ENCODE measurements around the gene CD82. TPM values are rescaled to one million over a fixed set of nuclear protein-coding genes. Genes with fewer than 3 reads are reported as not detected.

Gene CD82
- total RNA-seq, 1 donor from 2014 or later: 35.5 TPM

GRCh38 chr11:44611687-44612434 lies 46.4 kb downstream of the CD82 start:
- peaks cover 3 to 11% (median 5%) of the 10 kb centered on the region in 3 donors for H3K36me3 ChIP-seq (ENCODE audit: control insufficient read depth in 3 of 3, insufficient read depth in 3 of 3, low read length in 3 of 3)
- H3K27ac ChIP-seq (ENCODE audit: low read depth, low read length): no peak overlapping the region
- H3K4me3 ChIP-seq (ENCODE audit: low read length in 3 of 3): no peak overlapping the region
- no peak overlapping the region for H3K9ac ChIP-seq (ENCODE audit: low read depth in 1 of 3, low read length in 3 of 3)
- no peaks in the 10 kb centered on the region for H3K9me3 ChIP-seq (ENCODE audit: control insufficient read depth in 3 of 3, low read length in 3 of 3)
- H3K27me3 ChIP-seq (ENCODE audit: control insufficient read depth in 3 of 3, insufficient read depth in 3 of 3, low read length in 3 of 3): no peaks in the 10 kb centered on the region
- peaks cover 7 to 26% (median 21%) of the 10 kb centered on the region in 3 donors for H3K4me1 ChIP-seq (ENCODE audit: control insufficient read depth in 3 of 3, insufficient read depth in 3 of 3, low read length in 3 of 3)

- peaks cover 7 to 26% (median 21%) of the 10 kb centered on the region in 3 donors for H3K4me1 ChIP-seq (ENCODE audit: control insufficient read depth in 3 of 3, insufficient read depth in 3 of 3, low read length in 3 of 3)
- H3K9me3 ChIP-seq (ENCODE audit: control insufficient read depth in 3 of 3, low read length in 3 of 3): no peaks in the 10 kb centered on the region
- no peak overlapping the region for H3K4me3 ChIP-seq (ENCODE audit: low read length in 3 of 3)
- H3K36me3 ChIP-seq (ENCODE audit: control insufficient read depth in 3 of 3, insufficient read depth in 3 of 3, low read length in 3 of 3): peaks cover 4 to 9% (median 5%) of the 10 kb centered on the region in 3 donors
- H3K27me3 ChIP-seq (ENCODE audit: control insufficient read depth in 3 of 3, insufficient read depth in 3 of 3, low read length in 3 of 3): no peaks in the 10 kb centered on the region
- no peak overlapping the region for H3K27ac ChIP-seq (ENCODE audit: low read depth, low read length)
- no peak overlapping the region for H3K9ac ChIP-seq (ENCODE audit: low read depth in 1 of 3, low read length in 3 of 3)
Measured at GRCh38 chr11:44613153-44613552, 47.7 kb downstream of the CD82 start.

- Histone ChIP-seq H3K27ac (ENCODE audit: low read depth, low read length) (no peak overlapping the region), H3K4me1 (ENCODE audit: control insufficient read depth in 3 of 3, insufficient read depth in 3 of 3, low read length in 3 of 3) (peaks cover 7 to 22% (median 19%) of the 10 kb centered on the region in 3 donors), H3K9me3 (ENCODE audit: control insufficient read depth in 3 of 3, low read length in 3 of 3) (no peaks in the 10 kb centered on the region)
Measured at GRCh38 chr11:44614281-44614775, 48.9 kb downstream of the CD82 start.

GRCh38 chr11:44615041-44615755 lies 49.7 kb downstream of the CD82 start:
- no peak overlapping the region for H3K27ac ChIP-seq (ENCODE audit: low read depth, low read length)
- H3K4me1 ChIP-seq (ENCODE audit: control insufficient read depth in 3 of 3, insufficient read depth in 3 of 3, low read length in 3 of 3): peaks cover 3 to 20% (median 12%) of the 10 kb centered on the region in 3 donors
- H3K36me3 ChIP-seq (ENCODE audit: control insufficient read depth in 3 of 3, insufficient read depth in 3 of 3, low read length in 3 of 3): peaks cover 6 to 15% (median 8%) of the 10 kb centered on the region in 3 donors
- H3K9me3 ChIP-seq (ENCODE audit: control insufficient read depth in 3 of 3, low read length in 3 of 3): no peaks in the 10 kb centered on the region
- no peak overlapping the region for H3K4me3 ChIP-seq (ENCODE audit: low read length in 3 of 3)
- H3K9ac ChIP-seq (ENCODE audit: low read depth in 1 of 3, low read length in 3 of 3): no peak overlapping the region
- no peaks in the 10 kb centered on the region for H3K27me3 ChIP-seq (ENCODE audit: control insufficient read depth in 3 of 3, insufficient read depth in 3 of 3, low read length in 3 of 3)

More at GRCh38 chr11:44614281-44614775, 48.9 kb downstream of the CD82 start:
- Histone ChIP-seq H3K4me3 (ENCODE audit: low read length in 3 of 3) (no peak overlapping the region), H3K9ac (ENCODE audit: low read depth in 1 of 3, low read length in 3 of 3) (peak overlapping the region in 1 of 3 donors; percentile 16), H3K27me3 (ENCODE audit: control insufficient read depth in 3 of 3, insufficient read depth in 3 of 3, low read length in 3 of 3) (no peaks in the 10 kb centered on the region), H3K36me3 (ENCODE audit: control insufficient read depth in 3 of 3, insufficient read depth in 3 of 3, low read length in 3 of 3) (peaks cover 6 to 15% (median 8%) of the 10 kb centered on the region in 3 donors)

GRCh38 chr11:44615913-44616791 lies 50.7 kb downstream of the CD82 start:
- no peak overlapping the region for H3K9ac ChIP-seq (ENCODE audit: low read depth in 1 of 3, low read length in 3 of 3)

GRCh38 chr11:44617671-44618461 lies 52.4 kb downstream of the CD82 start:
- Histone ChIP-seq H3K27ac (ENCODE audit: low read depth, low read length) (no peak overlapping the region), H3K9me3 (ENCODE audit: control insufficient read depth in 3 of 3, low read length in 3 of 3) (no peaks in the 10 kb centered on the region), H3K27me3 (ENCODE audit: control insufficient read depth in 3 of 3, insufficient read depth in 3 of 3, low read length in 3 of 3) (no peaks in the 10 kb centered on the region), H3K4me3 (ENCODE audit: low read length in 3 of 3) (no peak overlapping the region), H3K36me3 (ENCODE audit: control insufficient read depth in 3 of 3, insufficient read depth in 3 of 3, low read length in 3 of 3) (peaks cover 6 to 15% (median 8%) of the 10 kb centered on the region in 3 donors), H3K4me1 (ENCODE audit: control insufficient read depth in 3 of 3, insufficient read depth in 3 of 3, low read length in 3 of 3) (peaks cover 8 to 26% (median 9%) of the 10 kb centered on the region in 3 donors), H3K9ac (ENCODE audit: low read depth in 1 of 3, low read length in 3 of 3) (no peak overlapping the region)

More at GRCh38 chr11:44615913-44616791, 50.7 kb downstream of the CD82 start:
- Histone ChIP-seq H3K36me3 (ENCODE audit: control insufficient read depth in 3 of 3, insufficient read depth in 3 of 3, low read length in 3 of 3) (peaks cover 6 to 15% (median 8%) of the 10 kb centered on the region in 3 donors), H3K9me3 (ENCODE audit: control insufficient read depth in 3 of 3, low read length in 3 of 3) (no peaks in the 10 kb centered on the region), H3K4me3 (ENCODE audit: low read length in 3 of 3) (no peak overlapping the region), H3K4me1 (ENCODE audit: control insufficient read depth in 3 of 3, insufficient read depth in 3 of 3, low read length in 3 of 3) (peaks cover 3 to 22% (median 10%) of the 10 kb centered on the region in 3 donors), H3K27me3 (ENCODE audit: control insufficient read depth in 3 of 3, insufficient read depth in 3 of 3, low read length in 3 of 3) (no peaks in the 10 kb centered on the region), H3K27ac (ENCODE audit: low read depth, low read length) (no peak overlapping the region)

GRCh38 chr11:44618561-44619425 lies 53.3 kb downstream of the CD82 start:
- Histone ChIP-seq H3K9me3 (ENCODE audit: control insufficient read depth in 3 of 3, low read length in 3 of 3) (no peaks in the 10 kb centered on the region), H3K27ac (ENCODE audit: low read depth, low read length) (no peak overlapping the region), H3K4me3 (ENCODE audit: low read length in 3 of 3) (no peak overlapping the region), H3K36me3 (ENCODE audit: control insufficient read depth in 3 of 3, insufficient read depth in 3 of 3, low read length in 3 of 3) (peaks cover 6 to 15% (median 6%) of the 10 kb centered on the region in 3 donors), H3K27me3 (ENCODE audit: control insufficient read depth in 3 of 3, insufficient read depth in 3 of 3, low read length in 3 of 3) (no peaks in the 10 kb centered on the region), H3K4me1 (ENCODE audit: control insufficient read depth in 3 of 3, insufficient read depth in 3 of 3, low read length in 3 of 3) (peaks cover 15 to 28% (median 18%) of the 10 kb centered on the region in 3 donors), H3K9ac (ENCODE audit: low read depth in 1 of 3, low read length in 3 of 3) (no peak overlapping the region)

GRCh38 chr11:44620328-44620725 lies 54.9 kb downstream of the CD82 start:
- H3K36me3 ChIP-seq (ENCODE audit: control insufficient read depth in 3 of 3, insufficient read depth in 3 of 3, low read length in 3 of 3): peaks cover 6 to 15% (median 6%) of the 10 kb centered on the region in 3 donors
- H3K4me1 ChIP-seq (ENCODE audit: control insufficient read depth in 3 of 3, insufficient read depth in 3 of 3, low read length in 3 of 3): peaks cover 16 to 25% (median 19%) of the 10 kb centered on the region in 3 donors
- no peak overlapping the region for H3K27ac ChIP-seq (ENCODE audit: low read depth, low read length)
- H3K9ac ChIP-seq (ENCODE audit: low read depth in 1 of 3, low read length in 3 of 3): no peak overlapping the region
- H3K27me3 ChIP-seq (ENCODE audit: control insufficient read depth in 3 of 3, insufficient read depth in 3 of 3, low read length in 3 of 3): no peaks in the 10 kb centered on the region
- no peaks in the 10 kb centered on the region for H3K9me3 ChIP-seq (ENCODE audit: control insufficient read depth in 3 of 3, low read length in 3 of 3)
- no peak overlapping the region for H3K4me3 ChIP-seq (ENCODE audit: low read length in 3 of 3)
